Measurements from ENCODE around the gene DRICH1.

DNA sequence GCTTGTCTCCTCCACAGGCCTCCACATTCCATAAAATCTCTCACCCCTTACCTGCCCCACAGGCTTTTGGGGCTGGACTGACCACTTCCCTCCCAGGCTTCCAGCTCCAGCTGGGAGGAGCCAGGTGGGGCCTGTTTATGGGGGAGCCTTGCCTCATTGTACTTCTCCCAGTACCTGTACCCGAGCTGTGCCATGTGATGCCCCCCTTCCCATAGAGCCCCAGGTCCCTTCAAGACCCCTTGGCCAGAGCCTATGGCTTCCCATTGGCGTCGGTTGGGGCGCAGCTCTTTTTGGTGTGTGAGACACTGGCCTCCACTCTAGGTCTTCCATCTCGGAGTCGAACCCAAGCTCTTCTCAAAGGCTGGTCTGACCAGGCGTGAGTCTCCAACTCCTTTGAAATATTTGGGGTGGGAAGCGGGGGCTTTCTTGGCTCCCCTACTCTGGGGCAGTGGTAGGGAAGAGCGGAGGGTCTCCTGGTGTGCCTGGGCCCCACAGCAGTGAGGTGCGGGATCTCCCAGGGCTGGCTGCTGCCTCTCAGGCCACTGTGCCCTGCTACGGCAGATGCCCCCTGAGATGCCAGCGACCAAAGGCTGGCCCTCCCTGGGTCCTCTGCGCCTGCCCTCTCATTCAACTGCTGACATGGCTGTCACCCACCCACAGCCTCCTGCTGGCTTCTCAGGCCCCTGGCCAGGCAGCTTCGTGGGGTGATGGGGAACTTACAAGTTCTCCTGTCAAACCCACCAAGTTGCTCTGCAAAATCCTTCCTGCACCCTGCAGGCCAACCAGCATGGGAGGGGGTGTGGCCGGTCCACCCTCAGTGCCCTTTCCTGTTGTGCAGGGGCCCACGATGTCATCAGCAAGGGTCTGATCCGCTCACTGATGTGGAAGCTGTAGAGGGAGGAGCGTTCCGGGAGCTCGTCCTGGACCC lies 25.7 kb downstream of the DRICH1 start:
- no peak for TF ChIP-seq RARB (CRISPR knock-in tag; IDR thresholded peaks at IDR 0.05)
- TF ChIP-seq PATZ1 (CRISPR knock-in tag; IDR thresholded peaks at IDR 0.05; ENCODE audit: borderline replicate concordance), result no peak
- TF ChIP-seq CREB5 (CRISPR knock-in tag; IDR thresholded peaks at IDR 0.05; ENCODE audit: low read depth), result no peak

Measured in SK-N-SH treated with all-trans-retinoic acid at 6 μM for 48 hours (cell line).